Suprapubic skin (tissue), 4 donors: ENCODE data around the gene MAP2K1. TPM values are rescaled to one million over a fixed set of nuclear protein-coding genes. Genes with fewer than 3 reads are reported as not detected.

Source experiments
- DNase-seq, 2 donors: peaks; one replicate each; pipeline ENCODE4 v3.0.0-alpha.2; 2019; ENCODE audit warnings: low spot score in 2 of 2
- H3K27ac ChIP-seq: fragments of 200-600 bp; sonication (generic); one replicate; pipeline ENCODE4 v1.5.1; 2019
- H3K27me3 ChIP-seq: fragments of 200-600 bp; sonication (generic); one replicate; pipeline ENCODE4 v1.5.1; 2019
- H3K36me3 ChIP-seq: fragments of 200-600 bp; sonication (generic); one replicate; pipeline ENCODE4 v1.5.1; 2019
- H3K4me1 ChIP-seq: fragments of 200-600 bp; sonication (generic); one replicate; pipeline ENCODE4 v1.5.1; 2019
- H3K4me3 ChIP-seq: fragments of 200-600 bp; sonication (generic); one replicate; pipeline ENCODE4 v1.5.1; 2019; ENCODE audit warnings: mild to moderate bottlenecking
- H3K9me3 ChIP-seq: fragments of 200-600 bp; sonication (generic); one replicate; pipeline ENCODE4 v1.5.1; 2019
- EP300 ChIP-seq: sonication (generic); formaldehyde crosslinking; IDR thresholded peaks from one replicate; pipeline ENCODE4 v1.6.1; 2017; ENCODE audit warnings: antibody characterized with exemption
- POLR2A ChIP-seq, 2 donors: fragments of 450-650 bp; IDR thresholded peaks; one replicate each; pipeline ENCODE4 v1.6.1; 2017; ENCODE audit warnings: antibody characterized with exemption in 2 of 2, mild to moderate bottlenecking in 2 of 2, moderate library complexity in 2 of 2
- POLR2AphosphoS5 ChIP-seq, 3 donors: sonication (generic); formaldehyde crosslinking; IDR thresholded peaks; one replicate each; pipeline ENCODE4 v1.6.1; 2017; ENCODE audit warnings: antibody characterized with exemption in 3 of 3
- WGBS: methylation state at CpG from one replicate; pipeline ENCODE4 v1.1.5; 2018; 5-methylcytosine and 5-hydroxymethylcytosine counted together
- total RNA-seq, 4 donors: library from RNA; depleted of rRNA; stranded (reverse); fragments of >200 nt; gene quantifications; one replicate each; pipeline ENCODE4 v1.1.0, GENCODE V29; 2016
- TF ChIP-seq, protein P1 (sequence below), 2 donors: fragments of 200-600 bp in 1 of 2; fragments of 450-650 bp in 1 of 2; sonication (generic) in 1 of 2; IDR thresholded peaks; one replicate each; pipeline ENCODE4 v1.5.1; 2016 to 2019; ENCODE audit warnings: antibody characterized with exemption in 2 of 2, mild to moderate bottlenecking in 1 of 2, moderate library complexity in 1 of 2

The MAP2K1 gene
- total RNA-seq, 4 donors from 2014 or later: 23.6 to 31.0 (median 27.9) TPM

DNA sequence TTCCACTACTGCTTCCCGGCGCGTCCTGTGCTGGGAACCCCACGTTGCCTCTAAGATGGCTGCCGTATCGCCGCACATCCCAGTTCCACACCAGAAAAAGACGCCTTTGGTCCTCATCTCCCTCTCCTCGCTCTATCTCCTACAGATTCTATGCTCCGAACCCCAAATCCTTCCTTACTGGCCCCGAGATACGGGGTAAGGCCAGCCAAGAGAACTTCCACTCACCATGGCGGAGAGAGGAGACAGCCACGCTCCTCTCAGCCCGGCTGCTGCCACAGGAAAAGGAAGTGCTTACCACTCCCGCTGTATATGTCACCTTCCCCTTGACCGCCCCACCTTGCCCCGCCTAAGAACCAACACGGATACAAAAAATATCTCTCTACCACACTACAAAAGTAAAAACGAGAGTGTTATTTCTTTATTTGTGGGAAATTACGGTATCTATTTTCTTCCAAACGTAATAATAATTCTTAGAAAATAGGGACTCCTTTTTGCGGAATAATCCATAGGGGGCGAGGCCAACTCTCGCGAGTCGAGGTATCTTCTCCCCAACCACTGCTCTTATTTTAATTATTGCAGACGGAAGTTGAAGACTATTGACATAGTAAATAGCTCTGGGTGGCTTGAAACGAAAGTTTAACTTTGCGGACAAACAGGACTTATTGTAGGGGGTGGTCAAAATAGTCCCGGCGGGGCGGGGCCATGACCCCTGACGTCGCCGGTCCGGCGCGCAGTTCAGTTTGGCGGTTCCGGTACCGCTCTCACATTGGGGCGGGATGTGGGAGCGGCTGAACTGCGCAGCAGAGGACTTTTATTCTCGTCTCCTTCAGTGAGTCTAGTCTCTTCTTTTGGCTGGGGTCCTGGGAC is 118.1 kb downstream of the MAP2K1 start, which contains the start of the genes RPL4 and ZWILCH:
RPL4 (minus strand) TSS at position 293 of the 867 bp plus-strand sequence; CDS start at position 228, 65 bp downstream.
ZWILCH (plus strand) TSS at position 764 of the 867 bp plus-strand sequence; CDS start at position 777, 13 bp downstream.
- TF ChIP-seq POLR2A (IDR thresholded peaks at IDR 0.05): peak; percentile 64 to 93
- TF ChIP-seq EP300: no peak
- TF ChIP-seq, protein P1, sequence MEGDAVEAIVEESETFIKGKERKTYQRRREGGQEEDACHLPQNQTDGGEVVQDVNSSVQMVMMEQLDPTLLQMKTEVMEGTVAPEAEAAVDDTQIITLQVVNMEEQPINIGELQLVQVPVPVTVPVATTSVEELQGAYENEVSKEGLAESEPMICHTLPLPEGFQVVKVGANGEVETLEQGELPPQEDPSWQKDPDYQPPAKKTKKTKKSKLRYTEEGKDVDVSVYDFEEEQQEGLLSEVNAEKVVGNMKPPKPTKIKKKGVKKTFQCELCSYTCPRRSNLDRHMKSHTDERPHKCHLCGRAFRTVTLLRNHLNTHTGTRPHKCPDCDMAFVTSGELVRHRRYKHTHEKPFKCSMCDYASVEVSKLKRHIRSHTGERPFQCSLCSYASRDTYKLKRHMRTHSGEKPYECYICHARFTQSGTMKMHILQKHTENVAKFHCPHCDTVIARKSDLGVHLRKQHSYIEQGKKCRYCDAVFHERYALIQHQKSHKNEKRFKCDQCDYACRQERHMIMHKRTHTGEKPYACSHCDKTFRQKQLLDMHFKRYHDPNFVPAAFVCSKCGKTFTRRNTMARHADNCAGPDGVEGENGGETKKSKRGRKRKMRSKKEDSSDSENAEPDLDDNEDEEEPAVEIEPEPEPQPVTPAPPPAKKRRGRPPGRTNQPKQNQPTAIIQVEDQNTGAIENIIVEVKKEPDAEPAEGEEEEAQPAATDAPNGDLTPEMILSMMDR (IDR thresholded peaks at IDR 0.05): no peak
- peak; percentile 91 to 95 (median 94) for TF ChIP-seq POLR2AphosphoS5 (IDR thresholded peaks at IDR 0.05)
- Histone ChIP-seq H3K9me3 (no peaks in the 10 kb centered on the region), H3K27ac (peak within 1 kb of the TSS; percentile 84), H3K36me3 (peaks cover 31% of the 10 kb centered on the region), H3K4me3 (peak within 1 kb of the TSS; percentile 81), H3K27me3 (no peaks in the 10 kb centered on the region), H3K4me1 (peaks cover 38% of the 10 kb centered on the region)
- under 1% methylated on average over 46 of the region's 46 CpGs for WGBS
- peak; percentile 88 to 92 for DNase-seq

DNA sequence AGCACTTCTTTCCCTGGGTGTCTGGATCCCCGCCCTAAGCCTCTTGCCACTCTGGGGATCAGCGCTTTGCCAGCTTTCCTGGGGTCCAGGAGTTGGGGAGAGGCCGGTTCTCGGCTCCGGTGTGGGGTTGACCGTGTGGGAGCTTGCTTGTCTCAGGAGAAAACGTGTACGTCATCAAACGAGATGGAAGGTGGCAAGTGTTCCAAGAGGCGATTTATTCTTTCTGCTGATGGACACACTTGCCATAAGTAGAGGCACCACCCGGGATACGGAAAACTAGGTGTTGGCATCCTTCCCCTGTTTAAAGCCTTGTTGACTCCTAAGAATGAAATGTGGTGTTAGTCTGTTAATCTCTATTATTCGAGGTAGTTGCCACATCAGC is 118.7 kb downstream of the MAP2K1 start:
- Histone ChIP-seq H3K36me3 (peaks cover 25% of the 10 kb centered on the region), H3K27ac (peak overlapping the region; percentile 84), H3K4me1 (peaks cover 38% of the 10 kb centered on the region), H3K27me3 (no peaks in the 10 kb centered on the region), H3K9me3 (no peaks in the 10 kb centered on the region), H3K4me3 (peak overlapping the region; percentile 81)
- DNase-seq: no peak
- WGBS: 0% methylated on average over 13 of the region's 13 CpGs
- TF ChIP-seq EP300 (no peak), POLR2AphosphoS5 (IDR thresholded peaks at IDR 0.05) (no peak), POLR2A (IDR thresholded peaks at IDR 0.05) (no peak)
- TF ChIP-seq, protein P1 (IDR thresholded peaks at IDR 0.05): no peak

DNA sequence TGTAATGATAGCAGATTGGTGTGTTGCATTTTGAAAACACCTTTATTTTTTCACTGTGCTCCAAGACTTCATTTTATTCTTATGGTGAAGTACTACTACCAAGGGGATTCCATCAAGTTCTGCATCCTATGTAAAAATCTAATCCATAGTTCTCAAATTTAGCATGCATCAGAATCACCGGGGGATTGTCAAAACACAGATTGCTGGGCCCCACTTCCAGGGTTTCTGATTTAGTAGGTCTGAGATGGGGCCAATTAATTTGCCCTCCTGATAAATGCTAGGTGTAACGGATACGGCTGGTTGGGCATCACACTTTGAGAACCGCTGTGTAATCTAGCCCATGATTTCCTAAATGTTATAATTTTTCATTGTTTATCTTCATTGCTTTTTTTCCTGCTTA is 119.1 kb downstream of the MAP2K1 start:
- H3K27ac ChIP-seq: peak overlapping the region; percentile 84
- peaks cover 38% of the 10 kb centered on the region for H3K4me1 ChIP-seq
- no peak for DNase-seq
- no peaks in the 10 kb centered on the region for H3K9me3 ChIP-seq
- TF ChIP-seq POLR2A (IDR thresholded peaks at IDR 0.05): no peak
- TF ChIP-seq, protein P1 (IDR thresholded peaks at IDR 0.05): no peak
- no peak for TF ChIP-seq EP300
- TF ChIP-seq POLR2AphosphoS5 (IDR thresholded peaks at IDR 0.05): no peak
- no peaks in the 10 kb centered on the region for H3K27me3 ChIP-seq
- H3K36me3 ChIP-seq: peaks cover 21% of the 10 kb centered on the region
- 45% methylated on average over 4 of the region's 4 CpGs for WGBS
- H3K4me3 ChIP-seq: peak overlapping the region; percentile 81

DNA sequence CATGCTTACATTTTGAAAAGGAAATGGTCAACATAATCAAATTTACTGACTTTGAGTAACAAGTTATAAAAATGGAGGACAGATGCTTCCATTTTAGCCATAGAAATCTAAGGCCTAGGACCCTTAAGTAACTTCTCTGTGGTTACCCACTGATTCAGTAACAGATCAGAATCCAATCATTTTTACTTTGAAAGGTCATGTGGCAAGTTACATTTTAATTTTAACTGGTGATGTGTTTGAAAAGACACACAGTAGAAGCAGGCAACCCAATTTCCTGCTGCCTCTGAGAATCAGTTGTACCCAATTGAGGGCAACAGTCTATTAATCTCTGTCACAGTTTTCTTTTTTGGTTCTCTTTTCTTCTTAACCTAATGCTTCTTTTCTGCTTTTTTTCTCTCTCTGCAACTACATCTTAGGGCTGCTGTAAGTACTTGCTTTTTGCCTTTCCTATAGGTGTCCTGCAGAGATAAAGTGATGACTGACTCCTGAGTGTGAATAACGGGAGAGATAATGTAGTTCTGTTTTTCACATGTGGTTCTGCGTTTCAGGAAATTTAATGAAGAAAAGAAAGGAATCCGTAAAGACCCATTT is 121.7 kb downstream of the MAP2K1 start:
- Histone ChIP-seq H3K36me3 (no peaks in the 10 kb centered on the region), H3K9me3 (no peaks in the 10 kb centered on the region), H3K27ac (no peak overlapping the region), H3K4me3 (no peak overlapping the region), H3K27me3 (no peaks in the 10 kb centered on the region), H3K4me1 (peaks cover 20% of the 10 kb centered on the region)
- no peak for DNase-seq
- no peak for TF ChIP-seq POLR2AphosphoS5 (IDR thresholded peaks at IDR 0.05)
- TF ChIP-seq POLR2A (IDR thresholded peaks at IDR 0.05): no peak
- TF ChIP-seq, protein P1 (IDR thresholded peaks at IDR 0.05): no peak
- no peak for TF ChIP-seq EP300
- 92% methylated on average over 3 of the region's 3 CpGs for WGBS

DNA sequence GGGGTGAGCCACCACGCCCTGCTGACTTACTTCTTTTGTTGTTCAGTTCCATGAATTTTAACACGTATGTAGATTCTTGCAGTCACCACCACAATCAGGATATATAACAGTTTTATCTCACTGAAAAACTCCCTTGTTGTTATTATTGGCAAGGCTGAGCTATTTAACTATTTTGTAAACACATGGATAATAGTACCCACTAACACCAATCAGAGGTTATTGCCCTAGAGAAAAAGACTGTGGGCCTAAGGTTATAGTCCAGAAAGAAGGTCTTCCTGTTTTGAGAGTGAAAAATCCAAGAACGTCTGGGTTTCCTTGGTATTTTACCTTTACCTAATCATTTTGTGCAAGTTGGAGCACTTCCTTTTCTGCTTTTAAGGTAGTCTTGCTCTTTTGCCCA is 127.9 kb downstream of the MAP2K1 start:
- Histone ChIP-seq H3K4me1 (no peaks in the 10 kb centered on the region), H3K4me3 (no peak overlapping the region), H3K36me3 (peaks cover 14% of the 10 kb centered on the region), H3K27ac (no peak overlapping the region), H3K9me3 (no peaks in the 10 kb centered on the region), H3K27me3 (no peaks in the 10 kb centered on the region)
- TF ChIP-seq, protein P1 (IDR thresholded peaks at IDR 0.05): no peak
- TF ChIP-seq POLR2AphosphoS5 (IDR thresholded peaks at IDR 0.05): no peak
- TF ChIP-seq POLR2A (IDR thresholded peaks at IDR 0.05): no peak
- TF ChIP-seq EP300: no peak
- DNase-seq: no peak
- 90% methylated on average over 3 of the region's 3 CpGs for WGBS
